Neural cell (in vitro differentiated cells): ENCODE measurements around the gene TCN1. TPM values are rescaled to one million over a fixed set of nuclear protein-coding genes. Genes with fewer than 3 reads are reported as not detected.

Experiments
- H2AFZ ChIP-seq: fragments of 200-600, 300-800 bp; sonication (generic), shearing (Covaris generic); 2 replicates; pipeline ENCODE4 v1.6.0; 2014; ENCODE audit warnings: low read depth, mild to moderate bottlenecking, antibody characterized with exemption, low read length, moderate library complexity
- H3F3A ChIP-seq: fragments of 200-600 bp; shearing (Covaris generic); 2 replicates; pipeline ENCODE4 v1.6.1; 2016; ENCODE audit warnings: mild to moderate bottlenecking, moderate library complexity, mixed read lengths, antibody characterized with exemption, low read length; ENCODE audit not compliant: insufficient read depth, poor library complexity, severe bottlenecking
- H3K27ac ChIP-seq: fragments of 200-600, 300-800 bp; sonication (generic), shearing (Covaris generic); 2 replicates; pipeline ENCODE4 v1.5.1; 2014; ENCODE audit warnings: mild to moderate bottlenecking, low read length, moderate library complexity
- H3K27me3 ChIP-seq: fragments of 300-800, 200-600 bp; sonication (generic), shearing (Covaris generic); 2 replicates; pipeline ENCODE4 v1.6.0; 2014; ENCODE audit warnings: mild to moderate bottlenecking, low read depth, low read length, moderate library complexity; ENCODE audit not compliant: insufficient read depth
- H3K36me3 ChIP-seq: fragments of 300-800, 200-600 bp; sonication (generic), shearing (Covaris generic); 2 replicates; pipeline ENCODE4 v1.5.1; 2014; ENCODE audit warnings: mild to moderate bottlenecking, antibody characterized with exemption, low read length, moderate library complexity; ENCODE audit not compliant: insufficient read depth
- H3K4me2 ChIP-seq: fragments of 300-800, 200-600 bp; sonication (generic), shearing (Covaris generic); 2 replicates; pipeline ENCODE4 v1.6.0; 2014; ENCODE audit warnings: mild to moderate bottlenecking, low read length
- H3K4me3 ChIP-seq: fragments of 300-800, 200-600 bp; sonication (generic), shearing (Covaris generic); 2 replicates; pipeline ENCODE4 v1.5.1; 2014; ENCODE audit warnings: mild to moderate bottlenecking, low read length, moderate library complexity
- H3K79me2 ChIP-seq: fragments of 200-600 bp; shearing (Covaris generic); replicated peaks from 2 replicates; pipeline ENCODE4 v1.6.0; 2014; ENCODE audit warnings: mild to moderate bottlenecking, low read length, moderate library complexity; ENCODE audit not compliant: insufficient read depth
- H3K9ac ChIP-seq: fragments of 300-800, 200-600 bp; sonication (generic), shearing (Covaris generic); 2 replicates; pipeline ENCODE4 v1.6.1; 2016; ENCODE audit warnings: mild to moderate bottlenecking, low read length, mixed read lengths
- H3K9me2 ChIP-seq: fragments of 200-600 bp; shearing (Covaris generic); 2 replicates; pipeline ENCODE4 v1.6.1; 2016; ENCODE audit warnings: mild to moderate bottlenecking, low read length, mixed read lengths; ENCODE audit not compliant: insufficient read depth
- H3K9me3 ChIP-seq: fragments of 200-600, 300-800 bp; sonication (generic), shearing (Covaris generic); 2 replicates; pipeline ENCODE4 v1.6.1; 2016; ENCODE audit warnings: mild to moderate bottlenecking, mixed run types, low read length, moderate library complexity, mixed read lengths
- H4K20me1 ChIP-seq: fragments of 200-600 bp; shearing (Covaris generic); 2 replicates; pipeline ENCODE4 v1.6.1; 2016; ENCODE audit warnings: mild to moderate bottlenecking, mixed run types; ENCODE audit not compliant: insufficient read depth
- CTCF ChIP-seq: fragments of 450-650 bp; IDR thresholded peaks from 2 replicates; pipeline ENCODE4 v1.5.1; 2014; ENCODE audit warnings: antibody characterized with exemption, mild to moderate bottlenecking, moderate library complexity; ENCODE audit not compliant: poor library complexity, severe bottlenecking
- EP300 ChIP-seq: fragments of 450-650 bp; conservative IDR thresholded peaks from 2 replicates; pipeline ENCODE4 v1.6.1; 2014; ENCODE audit warnings: antibody characterized with exemption, mild to moderate bottlenecking, moderate library complexity; ENCODE audit not compliant: poor library complexity, severe bottlenecking
- EZH2 ChIP-seq: fragments of 200-600, 300-800 bp; shearing (Covaris generic), sonication (generic); IDR thresholded peaks from 2 replicates; pipeline ENCODE4 v1.6.1; 2014; ENCODE audit warnings: antibody characterized with exemption, low read length, borderline replicate concordance, mild to moderate bottlenecking; ENCODE audit not compliant: insufficient read depth, poor library complexity, severe bottlenecking
- MXI1 ChIP-seq: fragments of 450-650 bp; conservative IDR thresholded peaks from 2 replicates; pipeline ENCODE4 v1.6.1; 2014; ENCODE audit warnings: antibody characterized with exemption, mild to moderate bottlenecking; ENCODE audit not compliant: poor library complexity, severe bottlenecking
- POLR2AphosphoS5 ChIP-seq: IDR thresholded peaks from 2 replicates; pipeline ENCODE4 v1.6.1; 2012
- RAD21 ChIP-seq: fragments of 450-650 bp; conservative IDR thresholded peaks from 2 replicates; pipeline ENCODE4 v1.6.1; 2014; ENCODE audit warnings: antibody characterized with exemption, mild to moderate bottlenecking, moderate library complexity
- REST ChIP-seq: IDR thresholded peaks from 2 replicates; pipeline ENCODE4 v1.6.1; 2012; ENCODE audit warnings: borderline replicate concordance
- SMC3 ChIP-seq: fragments of 450-650 bp; conservative IDR thresholded peaks from 2 replicates; pipeline ENCODE4 v1.6.1; 2014; ENCODE audit warnings: antibody characterized with exemption, mild to moderate bottlenecking, moderate library complexity; ENCODE audit not compliant: poor library complexity
- TAF1 ChIP-seq: IDR thresholded peaks from 2 replicates; pipeline ENCODE4 v1.6.1; 2012; ENCODE audit warnings: low read depth
- polyA plus RNA-seq: library from polyadenylated mRNA; depleted of rRNA; stranded (reverse); fragments of >200 nt; gene quantifications from 2 replicates; pipeline ENCODE4 v1.2.3, GENCODE V29; 2014

The TCN1 gene
- polyA plus RNA-seq, 1 donor from 2014 or later = not detected

GRCh38 chr11:59812220-59812619 is 54.1 kb downstream of the TCN1 start:
- Histone ChIP-seq H3K9me3 (no peaks in the 10 kb centered on the region), H3K36me3 (no peaks in the 10 kb centered on the region), H4K20me1 (no peaks in the 10 kb centered on the region), H3K9me2 (no peaks in the 10 kb centered on the region), H3K4me2 (no peak overlapping the region), H3K79me2 (no peaks in the 10 kb centered on the region), H2AFZ (no peak overlapping the region), H3K9ac (no peak overlapping the region), H3K27me3 (no peaks in the 10 kb centered on the region), H3K27ac (no peak overlapping the region), H3K4me3 (no peak overlapping the region), H3F3A (no peaks in the 10 kb centered on the region)
- TF ChIP-seq SMC3 = no peak
- TF ChIP-seq TAF1 = no peak
- no peak for TF ChIP-seq CTCF
- no peak for TF ChIP-seq EP300
- TF ChIP-seq EZH2 = no peak
- no peak for TF ChIP-seq MXI1
- no peak for TF ChIP-seq POLR2AphosphoS5
- TF ChIP-seq REST = no peak
- no peak for TF ChIP-seq RAD21

- H3K27me3 ChIP-seq = no peaks in the 10 kb centered on the region
- H3K9ac ChIP-seq = peak overlapping the region; percentile 79
- no peaks in the 10 kb centered on the region for H3K79me2 ChIP-seq
- H3K4me2 ChIP-seq = peak overlapping the region; percentile 63
- H3K9me2 ChIP-seq = no peaks in the 10 kb centered on the region
- H4K20me1 ChIP-seq = no peaks in the 10 kb centered on the region
- peak overlapping the region; percentile 60 for H3K27ac ChIP-seq
- no peaks in the 10 kb centered on the region for H3K36me3 ChIP-seq
- no peaks in the 10 kb centered on the region for H3K9me3 ChIP-seq
- TF ChIP-seq MXI1 = no peak
- no peak for TF ChIP-seq SMC3
- no peak for TF ChIP-seq POLR2AphosphoS5
- no peak for TF ChIP-seq CTCF
- no peak for TF ChIP-seq REST
- no peak for TF ChIP-seq EZH2
- H3K4me3 ChIP-seq = peak overlapping the region; percentile 87
- peak overlapping the region; percentile 99 for H2AFZ ChIP-seq
- no peaks in the 10 kb centered on the region for H3F3A ChIP-seq
Measured at GRCh38 chr11:59810911-59811259, 55.4 kb downstream of the TCN1 start.
